Testis (tissue), 2 donors: ENCODE results near the gene SPDEF.

Experiments
- POLR2A ChIP-seq: fragments of 450-650 bp; IDR thresholded peaks from one replicate; pipeline ENCODE4 v1.6.1; 2017; ENCODE audit warnings: antibody characterized with exemption, mild to moderate bottlenecking, moderate library complexity
- TF ChIP-seq, protein P1 (sequence below), 3 experiments: fragments of 450-650 bp in 2 of 3; fragments of 200-600 bp in 1 of 3; sonication (generic) in 1 of 3; IDR thresholded peaks; one replicate each; pipeline ENCODE4 v1.5.1; 2016 to 2019; ENCODE audit warnings: antibody characterized with exemption in 3 of 3, mild to moderate bottlenecking in 2 of 3, moderate library complexity in 1 of 3

DNA sequence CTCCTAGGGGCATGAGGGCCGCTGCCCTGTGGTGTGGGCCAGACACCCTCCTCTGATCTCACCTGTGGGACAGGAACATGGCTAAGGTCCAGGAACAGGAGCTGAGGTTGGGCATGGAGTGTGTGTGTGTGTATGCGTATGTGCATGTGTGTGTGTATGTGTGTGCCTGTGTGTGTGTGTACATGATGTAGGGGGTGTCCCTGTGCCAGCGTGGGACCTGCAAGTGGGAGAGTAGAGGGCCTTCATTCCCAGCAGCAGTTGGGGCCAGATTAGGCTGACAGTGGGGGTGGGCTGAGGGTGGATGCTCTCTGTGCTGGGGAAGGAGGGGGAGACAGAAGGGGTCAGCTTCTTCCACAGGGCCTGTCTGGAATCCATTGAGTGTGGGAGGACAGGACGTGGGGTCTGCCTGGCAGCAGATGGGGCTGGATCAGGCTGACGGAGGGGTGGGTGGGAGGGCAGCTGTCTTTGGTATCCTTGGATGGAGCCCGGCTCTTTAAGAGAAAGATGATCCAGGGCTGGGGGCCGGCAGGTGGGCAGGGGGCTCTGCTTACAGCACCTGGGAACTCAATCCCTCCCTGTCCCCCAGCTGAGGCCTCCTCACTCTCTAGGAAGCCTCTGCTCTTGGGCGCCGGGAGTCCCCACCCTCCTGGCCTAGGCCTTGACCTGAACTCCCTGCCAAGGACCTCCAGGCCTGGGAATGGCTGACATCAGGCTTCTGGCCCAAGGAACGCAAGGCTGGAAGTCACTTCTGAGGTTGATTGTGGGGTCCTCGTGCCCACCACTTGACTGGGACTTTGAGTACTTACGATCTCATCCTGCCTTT is 44.0 kb downstream of the SPDEF start:
- TF ChIP-seq, protein P1, sequence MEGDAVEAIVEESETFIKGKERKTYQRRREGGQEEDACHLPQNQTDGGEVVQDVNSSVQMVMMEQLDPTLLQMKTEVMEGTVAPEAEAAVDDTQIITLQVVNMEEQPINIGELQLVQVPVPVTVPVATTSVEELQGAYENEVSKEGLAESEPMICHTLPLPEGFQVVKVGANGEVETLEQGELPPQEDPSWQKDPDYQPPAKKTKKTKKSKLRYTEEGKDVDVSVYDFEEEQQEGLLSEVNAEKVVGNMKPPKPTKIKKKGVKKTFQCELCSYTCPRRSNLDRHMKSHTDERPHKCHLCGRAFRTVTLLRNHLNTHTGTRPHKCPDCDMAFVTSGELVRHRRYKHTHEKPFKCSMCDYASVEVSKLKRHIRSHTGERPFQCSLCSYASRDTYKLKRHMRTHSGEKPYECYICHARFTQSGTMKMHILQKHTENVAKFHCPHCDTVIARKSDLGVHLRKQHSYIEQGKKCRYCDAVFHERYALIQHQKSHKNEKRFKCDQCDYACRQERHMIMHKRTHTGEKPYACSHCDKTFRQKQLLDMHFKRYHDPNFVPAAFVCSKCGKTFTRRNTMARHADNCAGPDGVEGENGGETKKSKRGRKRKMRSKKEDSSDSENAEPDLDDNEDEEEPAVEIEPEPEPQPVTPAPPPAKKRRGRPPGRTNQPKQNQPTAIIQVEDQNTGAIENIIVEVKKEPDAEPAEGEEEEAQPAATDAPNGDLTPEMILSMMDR (IDR thresholded peaks at IDR 0.05): no peak
- TF ChIP-seq POLR2A: no peak
